Endothelial cell of umbilical vein (primary cell): ENCODE results near the gene NHSL2. TPM values are rescaled to one million over a fixed set of nuclear protein-coding genes. Genes with fewer than 3 reads are reported as not detected.

Experiments used
- BruUV-seq: library from RNA; stranded (reverse); fragments of 400-500 nt; replicated peaks from 2 replicates; lab custom pipeline; 2021; lab: Mats Ljungman, UMichigan
- CTCF ChIA-PET: fragments of 300-600, 350-600 bp; sonication (Branson Sonifier 250); formaldehyde crosslinking; loops from one replicate; lab custom pipeline; 2021; ENCODE audit warnings: antibody characterized with exemption, inconsistent platforms; lab: Charles Lee
- POLR2A ChIA-PET: fragments of 300-600, 350-600 bp; sonication (Branson Sonifier 250); formaldehyde crosslinking; loops from one replicate; lab custom pipeline; 2021; ENCODE audit warnings: antibody characterized with exemption, inconsistent platforms; lab: Charles Lee
- DNase-seq: peaks from one replicate; pipeline ENCODE4 v3.0.0-alpha.2; 2011; ENCODE audit warnings: low read depth, low spot score
- FAIRE-seq: peaks from 2 replicates; lab custom pipeline; 2011; peaks lifted over from hg19 to GRCh38; lab: Jason Lieb, UNC
- H2AFZ ChIP-seq: 2 replicates; pipeline ENCODE4 v1.6.0; 2012; ENCODE audit warnings: low read depth, low read length, control low read depth, inconsistent platforms
- H3K27ac ChIP-seq: 2 replicates; pipeline ENCODE4 v1.5.1; 2011; ENCODE audit warnings: low read depth, mild to moderate bottlenecking, control low read depth, low read length, moderate library complexity; ENCODE audit not compliant: insufficient read depth
- H3K27me3 ChIP-seq, 2 experiments: 2 replicates each; pipeline versions ENCODE4 v1.6.0 to v1.6.1; 2011; ENCODE audit warnings: low read length in 2 of 2, mixed read lengths in 1 of 2; ENCODE audit not compliant: control insufficient read depth in 2 of 2, insufficient read depth in 2 of 2
- H3K36me3 ChIP-seq, 2 experiments: 2 replicates in 1 of 2; 3 replicates in 1 of 2; pipeline ENCODE4 v1.5.1; 2011; ENCODE audit warnings: low read length in 2 of 2, mild to moderate bottlenecking in 1 of 2, moderate library complexity in 1 of 2; ENCODE audit not compliant: control insufficient read depth in 2 of 2, insufficient read depth in 2 of 2; ENCODE audit errors: extremely low read depth in 1 of 2
- H3K4me1 ChIP-seq: 3 replicates; pipeline ENCODE4 v1.5.1; 2011; ENCODE audit warnings: mild to moderate bottlenecking, low read length; ENCODE audit not compliant: control insufficient read depth, insufficient read depth; ENCODE audit errors: extremely low read depth
- H3K4me2 ChIP-seq: 2 replicates; pipeline ENCODE4 v1.6.1; 2011; ENCODE audit warnings: low read length, control low read depth, mixed read lengths; ENCODE audit not compliant: insufficient read depth
- H3K4me3 ChIP-seq, 3 experiments: fragments of 200-600 bp in 1 of 3; sonication (generic), shearing (Covaris generic) in 1 of 3; replicated peaks in 1 of 3; 2 replicates each; pipeline ENCODE4 v1.5.1; 2011 to 2016; ENCODE audit warnings: control low read depth in 3 of 3, low read length in 3 of 3, mild to moderate bottlenecking in 2 of 3, inconsistent platforms in 1 of 3, low read depth in 1 of 3, moderate library complexity in 1 of 3; ENCODE audit not compliant: insufficient read depth in 1 of 3
- H3K79me2 ChIP-seq: 2 replicates; pipeline ENCODE4 v1.6.0; 2012; ENCODE audit warnings: low read length, inconsistent platforms; ENCODE audit not compliant: control insufficient read depth, insufficient read depth
- H3K9ac ChIP-seq: replicated peaks from 2 replicates; pipeline ENCODE3; 2011; ENCODE audit warnings: low read length, control low read depth; ENCODE audit not compliant: insufficient read depth; ENCODE audit errors: extremely low read depth
- H3K9me1 ChIP-seq: replicated peaks from 3 replicates; pipeline ENCODE4 v1.6.0; 2011; ENCODE audit warnings: mild to moderate bottlenecking, low read length; ENCODE audit not compliant: control insufficient read depth, insufficient read depth; ENCODE audit errors: extremely low read depth
- H3K9me3 ChIP-seq: replicated peaks from 2 replicates; pipeline ENCODE4 v1.5.1; 2012; ENCODE audit warnings: low read length, inconsistent platforms; ENCODE audit not compliant: control insufficient read depth, insufficient read depth
- H4K20me1 ChIP-seq: replicated peaks from 2 replicates; pipeline ENCODE3; 2011; ENCODE audit warnings: mild to moderate bottlenecking, low read length; ENCODE audit not compliant: control insufficient read depth, insufficient read depth; ENCODE audit errors: extremely low read depth
- CTCF ChIP-seq, 2 donors: IDR thresholded peaks; 1 replicate in 1 of 2; 2 replicates in 1 of 2; pipeline ENCODE4 v1.5.1; 2011; ENCODE audit warnings: low read length in 2 of 2, mild to moderate bottlenecking in 2 of 2, moderate library complexity in 2 of 2, control low read depth in 1 of 2, inconsistent platforms in 1 of 2, low read depth in 1 of 2; ENCODE audit not compliant: insufficient read depth in 1 of 2; ENCODE audit errors: extremely low read depth in 1 of 2
- EZH2 ChIP-seq: IDR thresholded peaks from 2 replicates; pipeline ENCODE4 v1.6.1; 2012; ENCODE audit warnings: borderline replicate concordance, low read depth, mild to moderate bottlenecking, moderate library complexity, low read length, inconsistent platforms; ENCODE audit not compliant: severe bottlenecking
- FOS ChIP-seq: IDR thresholded peaks from 2 replicates; pipeline ENCODE4 v1.6.1; 2011; ENCODE audit warnings: mild to moderate bottlenecking, low read length, moderate library complexity, borderline replicate concordance; ENCODE audit not compliant: insufficient read depth
- GATA2 ChIP-seq: IDR thresholded peaks from 2 replicates; pipeline ENCODE4 v1.7.0; 2011; ENCODE audit warnings: low read depth, mild to moderate bottlenecking, moderate library complexity, mixed read lengths, low read length; ENCODE audit not compliant: insufficient read length, insufficient read depth
- JUN ChIP-seq: IDR thresholded peaks from 2 replicates; pipeline ENCODE4 v1.6.1; 2011; ENCODE audit warnings: borderline replicate concordance, low read depth; ENCODE audit not compliant: insufficient read length, insufficient read depth
- MAX ChIP-seq: IDR thresholded peaks from 2 replicates; pipeline ENCODE4 v1.6.1; 2011; ENCODE audit not compliant: insufficient read depth, insufficient read length
- MYC ChIP-seq: IDR thresholded peaks from one replicate; pipeline ENCODE4 v1.6.1; 2011; ENCODE audit warnings: mild to moderate bottlenecking, low read depth, low read length
- POLR2A ChIP-seq: IDR thresholded peaks from 2 replicates; pipeline ENCODE4 v1.6.1; 2012; ENCODE audit warnings: low read depth, mild to moderate bottlenecking, control low read depth, low read length
- POLR2AphosphoS5 ChIP-seq: IDR thresholded peaks from 2 replicates; pipeline ENCODE4 v1.6.1; 2012; ENCODE audit warnings: low read depth, mild to moderate bottlenecking, control low read depth, low read length, moderate library complexity; ENCODE audit not compliant: insufficient read depth
- dilution Hi-C: fragments of 300-500 bp; cut with MboI; formaldehyde crosslinking; loops from one replicate; pipeline ENCODE4 v1.15.0; 2019; ENCODE audit warnings: low sequenced_read_pairs; ENCODE audit not compliant: extremely low pct_ligation_motif_present
- intact Hi-C: fragments of 100-400 bp; cut with micrococcal nuclease; formaldehyde crosslinking; loops from one replicate; pipeline ENCODE4 v1.10.0; 2022
- polyA plus RNA-seq, 4 experiments: library from polyadenylated mRNA; depleted of rRNA in 3 of 4; stranded (reverse) in 3 of 4; unstranded in 1 of 4; fragments of >200 nt; gene quantifications; 2 replicates each; pipeline versions ENCODE4 v1.2.1 to v1.2.3, GENCODE V29; 2011 to 2012; ENCODE audit warnings: missing spikeins in 1 of 4
- total RNA-seq: library from RNA; stranded (reverse); gene quantifications from 2 replicates; pipeline ENCODE4 v1.2.3, GENCODE V29; 2021

The NHSL2 gene
- total and polyA plus RNA-seq, 2 donors (not counting 3 experiments of a cell fraction or from before 2014, with no cell fraction given): 23.5 to 49.9 TPM

GRCh38 chrX:72031118-72031517 is 120.5 kb downstream of the NHSL2 start:
- Histone ChIP-seq H3K9me1 (no peaks in the 10 kb centered on the region), H3K27me3 (no peaks in the 10 kb centered on the region), H3K9me3 (no peaks in the 10 kb centered on the region), H3K4me2 (no peak overlapping the region), H4K20me1 (no peaks in the 10 kb centered on the region), H3K27ac (no peak overlapping the region), H3K79me2 (no peaks in the 10 kb centered on the region), H3K4me3 (no peak overlapping the region), H3K4me1 (peaks cover 23% of the 10 kb centered on the region), H3K36me3 (no peaks in the 10 kb centered on the region), H2AFZ (no peak overlapping the region), H3K9ac (no peak overlapping the region)
- no TSS peak for BruUV-seq
- TF ChIP-seq MYC (no peak), MAX (no peak), POLR2AphosphoS5 (no peak), JUN (no peak), EZH2 (no peak), FOS (no peak), GATA2 (no peak), CTCF (IDR thresholded peaks at IDR 0.05; ENCODE audit: extremely low read depth in 1 of 2, insufficient read depth in 1 of 2, low read depth in 1 of 2, low read length in 2 of 2) (no peak), POLR2A (no peak)
- intact Hi-C loops (no loop called here), dilution Hi-C loops (no loop called here)
- no peak for DNase-seq
- CTCF ChIA-PET: interaction anchor here (1.0 to 2.4 kb wide), 5 partner anchors 9 to 95 kb away, joined by 3 to 12 read pairs (median 11); no protein-coding TSS in a partner anchor
- POLR2A ChIA-PET: no interaction called here
- no peak for FAIRE-seq
